GM12873 (cell line): ENCODE results near the gene KLHL25.

Source experiments
- CTCF ChIP-seq: IDR thresholded peaks from 2 replicates; pipeline ENCODE4 v1.5.1; 2012; ENCODE audit warnings: low read depth, mild to moderate bottlenecking, moderate library complexity, low read length, control low read depth; ENCODE audit not compliant: insufficient read depth; ENCODE audit errors: missing control alignments

KLHL25 gene

GRCh38 chr15:85788771-85789495 lies 5.8 kb downstream of the KLHL25 start:
- TF ChIP-seq CTCF: no peak

- no peak for TF ChIP-seq CTCF
Measured at GRCh38 chr15:85786781-85787114, 8.0 kb downstream of the KLHL25 start.

GRCh38 chr15:85785887-85786780 lies 8.6 kb downstream of the KLHL25 start:
- no peak for TF ChIP-seq CTCF

DNA sequence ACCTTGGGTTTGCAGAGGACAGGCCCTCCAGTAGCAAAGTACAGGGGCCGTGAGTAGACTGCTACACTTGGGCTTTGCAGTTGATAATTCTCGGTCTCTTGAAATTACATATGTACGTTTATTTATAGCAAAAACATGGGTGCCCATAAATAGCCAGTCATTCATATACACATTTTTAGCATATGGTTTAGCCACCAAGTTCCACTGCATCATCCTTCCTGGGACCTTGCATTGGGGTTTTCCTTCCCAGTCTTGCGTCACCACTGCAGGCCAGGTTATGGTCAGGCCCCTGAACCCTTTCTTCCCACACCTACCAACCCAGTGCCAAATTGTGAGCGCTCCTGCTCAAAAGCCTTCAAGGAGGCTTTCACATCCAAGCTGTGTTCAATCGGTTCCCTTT lies 12.7 kb downstream of the KLHL25 start:
- TF ChIP-seq CTCF: no peak

DNA sequence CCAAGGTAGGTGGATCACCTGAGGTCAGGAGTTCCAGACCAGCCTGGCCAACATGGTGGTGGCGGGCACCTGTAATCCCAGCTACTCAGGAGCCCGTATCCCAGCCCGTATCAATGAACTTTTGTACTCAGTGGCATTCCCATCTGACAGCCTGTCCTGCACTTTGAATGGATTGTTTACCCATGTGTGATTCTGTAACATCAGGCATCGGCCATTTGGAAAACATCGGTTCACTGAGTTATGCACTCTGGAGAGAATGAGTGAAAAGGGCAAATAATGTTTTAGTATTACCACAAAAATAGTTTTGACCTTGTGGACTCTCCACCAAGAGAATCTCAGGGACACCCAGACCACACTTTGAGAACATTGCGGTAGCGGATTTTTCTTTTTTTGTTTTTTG lies 13.6 kb downstream of the KLHL25 start:
- TF ChIP-seq CTCF: no peak

DNA sequence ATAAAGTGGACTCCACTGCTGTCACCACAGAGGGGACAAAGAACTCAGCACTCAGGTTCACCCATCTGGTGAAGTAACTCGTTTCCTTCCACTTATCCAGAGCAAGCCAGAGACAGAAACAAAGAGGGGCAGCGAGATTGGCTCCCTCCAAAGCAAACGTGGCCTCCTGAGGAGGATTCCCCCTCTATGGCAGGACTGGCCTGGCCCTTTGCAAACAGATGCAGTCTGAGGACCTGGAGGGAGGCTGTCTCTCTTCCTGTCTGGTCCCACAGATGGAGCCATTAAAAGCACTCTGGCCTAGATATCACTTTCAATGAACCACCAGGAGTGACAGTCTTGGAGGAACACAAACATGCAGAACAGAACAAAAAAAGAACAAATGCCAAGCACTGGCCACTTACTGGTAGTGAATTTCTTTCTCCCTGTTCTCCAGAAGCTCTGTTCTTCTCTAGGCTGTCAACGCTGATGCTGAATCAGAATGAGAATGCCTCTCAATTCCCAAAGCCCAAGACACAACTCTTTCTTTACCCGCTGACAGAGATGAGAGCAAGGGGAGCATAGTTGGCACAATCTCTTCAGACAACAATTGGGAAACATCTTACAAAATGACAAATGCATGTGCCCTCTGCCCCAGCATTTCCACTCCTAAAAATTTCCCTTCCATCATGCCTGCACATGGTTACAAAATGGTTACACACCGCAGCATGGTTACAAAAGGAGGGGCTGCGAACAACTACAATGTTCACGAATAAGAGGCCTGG lies 14.3 kb downstream of the KLHL25 start:
- TF ChIP-seq CTCF: no peak

DNA sequence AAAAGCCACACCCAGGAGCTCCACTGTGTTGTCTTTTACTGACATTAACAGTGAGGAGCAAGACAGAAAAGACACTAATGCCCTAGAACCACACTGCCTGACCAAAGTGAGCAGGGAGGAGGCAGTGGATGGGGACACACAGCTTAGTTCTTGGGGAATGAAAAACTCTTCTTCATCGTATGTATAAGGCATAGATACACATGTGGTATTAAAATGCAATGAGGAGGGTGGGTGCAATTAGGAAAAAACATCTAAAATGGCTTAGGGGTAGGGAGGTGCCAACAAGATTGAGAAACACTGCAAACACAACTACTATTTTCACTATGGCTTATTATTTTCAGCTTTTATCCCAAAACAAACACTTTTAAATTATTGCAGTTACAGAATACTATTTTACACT lies 15.5 kb downstream of the KLHL25 start:
- no peak for TF ChIP-seq CTCF
